ENCODE measurements around the gene CIAPIN1.
"Not testable (repeated sequence)": the region's sequence is repeated elsewhere in the genome, so short reads cannot be mapped to it uniquely, and the experiment has no call there.

Gene CIAPIN1

DNA sequence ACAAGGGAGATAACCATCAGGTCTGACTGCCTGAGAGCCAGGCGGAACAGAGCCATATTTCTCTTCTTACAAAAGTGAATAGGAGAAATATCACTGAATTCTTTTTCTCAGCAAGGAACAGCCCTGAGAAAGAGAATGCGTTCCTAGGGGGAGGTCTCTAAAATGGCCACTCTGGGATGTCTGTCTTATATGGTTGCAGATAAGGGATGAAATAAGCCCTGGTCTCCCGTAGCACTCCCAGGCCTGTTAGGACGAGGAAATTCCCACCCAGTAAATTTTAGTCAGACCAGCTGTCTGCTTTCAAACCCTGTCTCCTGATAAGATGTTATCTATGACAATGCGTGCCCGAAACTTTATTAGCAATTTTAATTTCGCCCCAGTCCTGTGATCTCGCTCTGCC, 7.2 kb downstream of the CIAPIN1 start:
- H3K27ac ChIP-seq (ENCODE audit: low read depth in 2 of 2, low read length in 2 of 2); H3K9me3 ChIP-seq (ENCODE audit: control insufficient read depth in 2 of 2, low read length in 2 of 2); H3K9ac ChIP-seq (ENCODE audit: low read depth in 1 of 2, low read length in 2 of 2); H3K4me1 ChIP-seq (ENCODE audit: control insufficient read depth in 2 of 2, insufficient read depth in 2 of 2, low read length in 2 of 2); H3K4me3 ChIP-seq (ENCODE audit: low read length in 2 of 2); H3K27me3 ChIP-seq (ENCODE audit: control insufficient read depth in 2 of 2, insufficient read depth in 2 of 2, low read length in 2 of 2): not testable (repeated sequence)
- H3K36me3 ChIP-seq (ENCODE audit: control insufficient read depth in 2 of 2, insufficient read depth in 2 of 2, low read length in 2 of 2) = peaks cover 26 to 27% of the 10 kb centered on the region in 2 donors

DNA sequence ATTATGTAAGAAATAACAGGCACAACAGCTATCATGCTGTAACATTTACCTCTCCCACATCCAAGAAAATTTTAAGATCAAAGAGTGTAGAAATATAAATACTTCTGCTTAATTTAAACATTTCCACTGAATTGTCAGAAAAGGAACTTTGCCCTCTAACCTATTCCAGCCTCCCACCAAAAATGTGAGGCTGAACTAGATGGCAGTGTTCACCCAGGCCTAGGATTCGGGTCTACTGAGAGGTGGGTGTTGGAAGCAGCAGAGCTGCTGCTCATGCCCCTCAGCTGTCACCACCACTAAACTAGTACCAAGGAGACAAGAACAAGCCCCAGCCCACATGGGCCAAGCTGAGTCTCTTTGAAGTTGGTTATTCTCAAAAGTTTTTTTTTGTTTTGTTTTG, 11.3 kb downstream of the CIAPIN1 start:
- no peak overlapping the region for H3K9ac ChIP-seq (ENCODE audit: low read depth in 1 of 2, low read length in 2 of 2)
- H3K4me1 ChIP-seq (ENCODE audit: control insufficient read depth in 2 of 2, insufficient read depth in 2 of 2, low read length in 2 of 2) = peaks cover 0 to 3% of the 10 kb centered on the region in 2 donors
- no peak overlapping the region for H3K27ac ChIP-seq (ENCODE audit: low read depth in 2 of 2, low read length in 2 of 2)
- H3K4me3 ChIP-seq (ENCODE audit: low read length in 2 of 2) = no peak overlapping the region
- no peaks in the 10 kb centered on the region for H3K27me3 ChIP-seq (ENCODE audit: control insufficient read depth in 2 of 2, insufficient read depth in 2 of 2, low read length in 2 of 2)
- H3K36me3 ChIP-seq (ENCODE audit: control insufficient read depth in 2 of 2, insufficient read depth in 2 of 2, low read length in 2 of 2) = peaks cover 62 to 63% of the 10 kb centered on the region in 2 donors
- no peaks in the 10 kb centered on the region for H3K9me3 ChIP-seq (ENCODE audit: control insufficient read depth in 2 of 2, low read length in 2 of 2)

DNA sequence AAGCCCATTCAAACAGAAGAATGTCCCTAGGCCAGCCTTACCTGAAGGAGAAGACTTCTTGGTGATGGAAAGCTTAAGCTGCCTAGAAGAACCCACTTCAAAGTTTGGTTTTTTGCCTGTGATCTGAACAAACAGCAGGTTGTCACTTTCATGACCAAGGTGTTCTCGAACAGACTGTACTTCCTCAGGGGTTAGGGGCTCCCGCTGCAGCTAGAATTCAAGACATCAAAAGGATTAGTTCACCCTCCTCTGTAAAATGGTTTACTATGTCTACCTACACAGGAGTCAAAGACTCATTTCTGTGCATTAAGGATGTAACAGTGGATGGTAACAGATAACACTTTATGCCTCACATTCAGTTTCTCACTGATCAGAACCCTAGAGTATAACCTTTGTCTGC, 13.2 kb downstream of the CIAPIN1 start:
- no peak overlapping the region for H3K4me3 ChIP-seq (ENCODE audit: low read length in 2 of 2)
- no peak overlapping the region for H3K9ac ChIP-seq (ENCODE audit: low read depth in 1 of 2, low read length in 2 of 2)
- no peak overlapping the region for H3K27ac ChIP-seq (ENCODE audit: low read depth in 2 of 2, low read length in 2 of 2)
- no peaks in the 10 kb centered on the region for H3K9me3 ChIP-seq (ENCODE audit: control insufficient read depth in 2 of 2, low read length in 2 of 2)
- no peaks in the 10 kb centered on the region for H3K27me3 ChIP-seq (ENCODE audit: control insufficient read depth in 2 of 2, insufficient read depth in 2 of 2, low read length in 2 of 2)
- H3K36me3 ChIP-seq (ENCODE audit: control insufficient read depth in 2 of 2, insufficient read depth in 2 of 2, low read length in 2 of 2) = peaks cover 69 to 70% of the 10 kb centered on the region in 2 donors
- peaks cover 0 to 3% of the 10 kb centered on the region in 2 donors for H3K4me1 ChIP-seq (ENCODE audit: control insufficient read depth in 2 of 2, insufficient read depth in 2 of 2, low read length in 2 of 2)

DNA sequence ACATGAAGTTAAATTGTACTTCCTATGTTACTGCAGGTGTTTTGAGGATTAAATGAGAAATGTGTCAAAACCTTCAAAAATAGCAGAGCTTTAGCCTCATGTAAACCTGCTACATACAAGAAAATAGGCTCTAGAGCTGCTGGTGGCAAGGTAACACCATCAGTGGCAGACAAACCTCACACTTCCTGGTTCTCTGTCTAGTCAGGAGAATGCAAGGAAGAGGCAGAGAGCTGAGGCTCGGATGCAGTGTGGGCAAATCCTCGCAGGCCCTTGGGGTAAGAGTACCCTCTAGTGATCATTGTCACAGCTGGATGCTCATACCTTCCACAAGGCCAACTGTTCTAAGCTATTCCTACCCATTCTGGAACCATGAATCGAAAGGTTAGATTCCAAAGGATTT, 14.2 kb downstream of the CIAPIN1 start:
- no peak overlapping the region for H3K4me3 ChIP-seq (ENCODE audit: low read length in 2 of 2)
- no peaks in the 10 kb centered on the region for H3K9me3 ChIP-seq (ENCODE audit: control insufficient read depth in 2 of 2, low read length in 2 of 2)
- H3K9ac ChIP-seq (ENCODE audit: low read depth in 1 of 2, low read length in 2 of 2) = no peak overlapping the region
- H3K27me3 ChIP-seq (ENCODE audit: control insufficient read depth in 2 of 2, insufficient read depth in 2 of 2, low read length in 2 of 2) = no peaks in the 10 kb centered on the region
- no peak overlapping the region for H3K27ac ChIP-seq (ENCODE audit: low read depth in 2 of 2, low read length in 2 of 2)
- H3K4me1 ChIP-seq (ENCODE audit: control insufficient read depth in 2 of 2, insufficient read depth in 2 of 2, low read length in 2 of 2) = peaks cover 0 to 3% of the 10 kb centered on the region in 2 donors
- peaks cover 71 to 72% of the 10 kb centered on the region in 2 donors for H3K36me3 ChIP-seq (ENCODE audit: control insufficient read depth in 2 of 2, insufficient read depth in 2 of 2, low read length in 2 of 2)

DNA sequence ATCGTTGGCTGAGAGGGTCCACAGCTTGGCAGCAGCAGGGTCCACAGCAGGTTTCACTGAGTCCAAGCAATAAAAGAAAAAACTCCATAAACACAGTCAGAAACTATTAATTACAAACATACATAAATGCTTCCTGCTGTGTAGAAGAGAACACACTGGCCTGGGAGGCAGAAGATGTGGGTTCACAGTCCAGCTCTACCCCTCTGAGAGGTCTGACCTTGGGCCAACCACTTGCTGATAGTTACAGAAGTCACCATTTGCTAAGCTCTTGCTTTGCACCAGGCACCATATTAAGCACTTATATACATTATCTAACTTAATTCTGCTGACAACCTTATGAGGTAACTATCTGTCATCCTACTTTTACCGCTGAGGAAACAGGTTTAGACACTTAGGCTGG, 14.7 kb downstream of the CIAPIN1 start:
- no peaks in the 10 kb centered on the region for H3K27me3 ChIP-seq (ENCODE audit: control insufficient read depth in 2 of 2, insufficient read depth in 2 of 2, low read length in 2 of 2)
- no peak overlapping the region for H3K27ac ChIP-seq (ENCODE audit: low read depth in 2 of 2, low read length in 2 of 2)
- H3K4me1 ChIP-seq (ENCODE audit: control insufficient read depth in 2 of 2, insufficient read depth in 2 of 2, low read length in 2 of 2) = peaks cover 0 to 3% of the 10 kb centered on the region in 2 donors

DNA sequence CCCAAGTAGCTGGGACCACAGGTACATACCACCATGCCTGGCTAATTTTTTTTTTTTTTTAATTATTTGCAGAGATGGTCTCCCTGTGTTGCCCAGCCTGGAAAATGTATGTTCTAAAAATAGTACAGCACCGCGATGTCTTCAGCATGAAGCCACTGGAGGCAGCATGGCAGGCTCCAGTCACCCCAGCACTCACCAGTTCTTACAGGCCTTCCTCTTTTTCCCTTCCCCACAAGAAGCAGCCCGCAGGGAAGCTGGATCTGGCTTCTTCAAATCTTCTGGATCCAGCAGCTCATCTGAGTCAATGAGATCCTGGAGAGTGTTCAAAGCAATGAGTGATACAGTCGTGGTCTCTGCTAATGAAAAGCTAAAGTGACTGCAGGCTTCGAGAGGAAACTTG, 16.2 kb downstream of the CIAPIN1 start:
- peaks cover 0 to 3% of the 10 kb centered on the region in 2 donors for H3K4me1 ChIP-seq (ENCODE audit: control insufficient read depth in 2 of 2, insufficient read depth in 2 of 2, low read length in 2 of 2)
- H3K27me3 ChIP-seq (ENCODE audit: control insufficient read depth in 2 of 2, insufficient read depth in 2 of 2, low read length in 2 of 2) = no peaks in the 10 kb centered on the region
- peaks cover 65 to 80% of the 10 kb centered on the region in 2 donors for H3K36me3 ChIP-seq (ENCODE audit: control insufficient read depth in 2 of 2, insufficient read depth in 2 of 2, low read length in 2 of 2)
- no peak overlapping the region for H3K4me3 ChIP-seq (ENCODE audit: low read length in 2 of 2)
- no peak overlapping the region for H3K27ac ChIP-seq (ENCODE audit: low read depth in 2 of 2, low read length in 2 of 2)
- H3K9me3 ChIP-seq (ENCODE audit: control insufficient read depth in 2 of 2, low read length in 2 of 2) = no peaks in the 10 kb centered on the region
- no peak overlapping the region for H3K9ac ChIP-seq (ENCODE audit: low read depth in 1 of 2, low read length in 2 of 2)

More for the DNA sequence above, 14.7 kb downstream of the CIAPIN1 start:
- H3K9me3 ChIP-seq (ENCODE audit: control insufficient read depth in 2 of 2, low read length in 2 of 2) = no peaks in the 10 kb centered on the region
- H3K36me3 ChIP-seq (ENCODE audit: control insufficient read depth in 2 of 2, insufficient read depth in 2 of 2, low read length in 2 of 2) = peaks cover 67 to 76% of the 10 kb centered on the region in 2 donors
- H3K9ac ChIP-seq (ENCODE audit: low read depth in 1 of 2, low read length in 2 of 2) = no peak overlapping the region
- no peak overlapping the region for H3K4me3 ChIP-seq (ENCODE audit: low read length in 2 of 2)

DNA sequence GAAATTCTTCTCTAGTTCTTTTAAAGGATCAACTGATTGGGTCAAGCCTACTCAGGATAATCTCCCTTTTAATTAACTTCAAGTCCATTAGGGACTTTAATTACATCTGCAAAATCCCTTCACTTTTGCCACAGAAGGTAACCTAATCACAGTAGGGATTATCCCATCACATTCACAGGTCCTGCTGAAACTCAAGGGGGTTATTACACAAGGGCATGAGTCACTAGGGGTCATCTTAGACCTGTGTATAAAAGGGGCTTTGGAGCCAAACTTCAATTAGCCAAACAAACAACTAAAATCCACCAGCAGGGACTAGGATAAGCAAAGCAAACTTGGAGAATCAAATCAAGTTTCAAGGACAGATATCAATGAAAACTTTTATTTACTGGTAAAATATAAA, 19.4 kb downstream of the CIAPIN1 start:
- Histone ChIP-seq H3K27me3 (ENCODE audit: control insufficient read depth in 2 of 2, insufficient read depth in 2 of 2, low read length in 2 of 2) (no peaks in the 10 kb centered on the region), H3K36me3 (ENCODE audit: control insufficient read depth in 2 of 2, insufficient read depth in 2 of 2, low read length in 2 of 2) (peaks cover 36 to 52% of the 10 kb centered on the region in 2 donors)

DNA sequence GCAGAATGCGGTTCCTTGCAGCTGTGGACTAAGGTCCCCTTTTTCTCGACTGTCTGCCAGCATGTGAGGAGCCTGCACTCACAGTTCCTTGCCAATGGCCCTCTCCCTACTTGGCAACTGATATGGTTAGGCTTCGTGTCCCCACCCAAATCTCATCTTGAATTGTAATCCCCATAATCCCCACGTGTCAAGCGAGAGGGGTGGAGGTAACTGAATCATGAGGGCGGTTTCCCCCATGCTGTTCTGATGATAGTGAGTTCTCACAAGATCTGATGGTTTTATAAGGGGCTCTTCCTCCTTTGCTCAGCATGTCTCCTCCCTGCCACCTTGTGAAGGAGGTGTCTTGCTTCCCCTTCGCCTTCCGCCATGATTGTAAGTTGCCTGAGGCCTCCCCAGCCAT, 19.9 kb downstream of the CIAPIN1 start:
- H3K4me3 ChIP-seq (ENCODE audit: low read length in 2 of 2) = no peak overlapping the region
- peaks cover 0 to 2% of the 10 kb centered on the region in 2 donors for H3K4me1 ChIP-seq (ENCODE audit: control insufficient read depth in 2 of 2, insufficient read depth in 2 of 2, low read length in 2 of 2)
- H3K9me3 ChIP-seq (ENCODE audit: control insufficient read depth in 2 of 2, low read length in 2 of 2) = no peaks in the 10 kb centered on the region
- H3K36me3 ChIP-seq (ENCODE audit: control insufficient read depth in 2 of 2, insufficient read depth in 2 of 2, low read length in 2 of 2) = peaks cover 31 to 47% of the 10 kb centered on the region in 2 donors
- no peaks in the 10 kb centered on the region for H3K27me3 ChIP-seq (ENCODE audit: control insufficient read depth in 2 of 2, insufficient read depth in 2 of 2, low read length in 2 of 2)
- H3K27ac ChIP-seq (ENCODE audit: low read depth in 2 of 2, low read length in 2 of 2) = no peak overlapping the region
- H3K9ac ChIP-seq (ENCODE audit: low read depth in 1 of 2, low read length in 2 of 2) = no peak overlapping the region

More for the DNA sequence above, 19.4 kb downstream of the CIAPIN1 start:
- Histone ChIP-seq H3K4me3 (ENCODE audit: low read length in 2 of 2) (no peak overlapping the region), H3K9me3 (ENCODE audit: control insufficient read depth in 2 of 2, low read length in 2 of 2) (no peaks in the 10 kb centered on the region), H3K9ac (ENCODE audit: low read depth in 1 of 2, low read length in 2 of 2) (no peak overlapping the region), H3K4me1 (ENCODE audit: control insufficient read depth in 2 of 2, insufficient read depth in 2 of 2, low read length in 2 of 2) (peaks cover 0 to 3% of the 10 kb centered on the region in 2 donors), H3K27ac (ENCODE audit: low read depth in 2 of 2, low read length in 2 of 2) (no peak overlapping the region)

DNA sequence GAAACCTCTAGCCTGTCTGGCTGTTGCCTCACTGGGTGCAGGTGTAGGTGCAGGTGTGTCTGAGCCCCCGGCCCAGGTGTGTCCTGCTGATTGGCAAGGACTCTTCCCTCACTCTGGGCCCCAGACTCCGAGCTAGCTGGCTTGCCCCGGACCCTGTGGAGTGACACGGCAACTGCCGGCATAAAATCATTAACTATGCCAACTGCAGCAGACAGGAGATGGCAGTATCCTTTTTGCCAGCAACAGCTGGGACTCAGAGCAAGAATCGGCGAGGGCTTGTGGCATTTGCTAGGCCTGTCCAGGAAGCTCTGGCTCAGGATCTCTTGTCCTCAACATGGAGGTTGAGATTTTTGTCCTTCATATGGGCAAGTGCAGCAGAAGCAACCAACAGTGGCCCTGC, 20.8 kb downstream of the CIAPIN1 start:
- peaks cover 0 to 3% of the 10 kb centered on the region in 2 donors for H3K4me1 ChIP-seq (ENCODE audit: control insufficient read depth in 2 of 2, insufficient read depth in 2 of 2, low read length in 2 of 2)
- no peak overlapping the region for H3K4me3 ChIP-seq (ENCODE audit: low read length in 2 of 2)
- peaks cover 26 to 38% of the 10 kb centered on the region in 2 donors for H3K36me3 ChIP-seq (ENCODE audit: control insufficient read depth in 2 of 2, insufficient read depth in 2 of 2, low read length in 2 of 2)
- H3K9me3 ChIP-seq (ENCODE audit: control insufficient read depth in 2 of 2, low read length in 2 of 2) = no peaks in the 10 kb centered on the region
- no peak overlapping the region for H3K9ac ChIP-seq (ENCODE audit: low read depth in 1 of 2, low read length in 2 of 2)
- no peak overlapping the region for H3K27ac ChIP-seq (ENCODE audit: low read depth in 2 of 2, low read length in 2 of 2)
- H3K27me3 ChIP-seq (ENCODE audit: control insufficient read depth in 2 of 2, insufficient read depth in 2 of 2, low read length in 2 of 2) = no peaks in the 10 kb centered on the region

DNA sequence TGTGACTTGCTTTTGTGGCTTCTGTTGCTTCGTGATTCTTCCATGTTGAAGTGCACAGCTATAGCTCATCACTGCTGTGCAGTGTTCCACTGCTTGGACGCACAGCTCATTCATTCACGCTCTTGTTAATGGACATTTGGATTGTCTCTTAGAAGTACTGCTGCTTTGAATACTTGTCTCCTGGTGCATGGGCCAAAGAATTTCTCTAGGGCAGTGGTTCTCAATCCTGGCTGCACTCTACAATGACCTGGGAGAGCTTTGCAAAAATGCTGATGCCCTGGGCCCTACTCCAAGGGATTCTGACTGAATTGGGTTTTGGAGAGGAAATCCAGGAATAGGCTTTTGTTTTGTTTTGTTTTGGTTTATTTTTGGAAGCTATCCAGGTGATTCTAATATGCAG, 22.6 kb downstream of the CIAPIN1 start:
- Histone ChIP-seq H3K36me3 (ENCODE audit: control insufficient read depth in 2 of 2, insufficient read depth in 2 of 2, low read length in 2 of 2) (peaks cover 11 to 22% of the 10 kb centered on the region in 2 donors), H3K27ac (ENCODE audit: low read depth in 2 of 2, low read length in 2 of 2) (no peak overlapping the region), H3K9ac (ENCODE audit: low read depth in 1 of 2, low read length in 2 of 2) (no peak overlapping the region)

DNA sequence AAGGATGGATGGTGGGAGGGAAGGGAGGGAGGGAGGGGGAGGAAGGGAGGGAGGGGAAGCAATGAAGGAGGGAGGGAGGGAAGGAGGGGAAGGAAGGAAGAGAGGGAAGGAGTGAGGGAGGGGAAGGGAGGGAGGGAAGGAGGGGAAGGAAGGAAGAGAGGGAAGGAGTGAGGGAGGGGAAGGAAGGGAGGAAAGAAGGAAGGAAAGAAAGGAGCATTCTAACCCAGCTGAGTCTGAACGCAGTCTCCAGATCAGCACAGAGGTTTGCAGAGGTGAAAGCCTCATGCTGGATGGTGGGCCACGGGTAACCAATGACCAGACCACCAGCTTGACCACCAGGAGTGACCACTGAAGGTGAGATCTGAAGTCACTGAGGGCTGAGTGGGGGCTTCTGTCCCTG, 24.0 kb downstream of the CIAPIN1 start:
- Histone ChIP-seq H3K36me3 (ENCODE audit: control insufficient read depth in 2 of 2, insufficient read depth in 2 of 2, low read length in 2 of 2) (peaks cover under 1 to 11% of the 10 kb centered on the region in 2 donors), H3K27me3 (ENCODE audit: control insufficient read depth in 2 of 2, insufficient read depth in 2 of 2, low read length in 2 of 2) (no peaks in the 10 kb centered on the region), H3K4me3 (ENCODE audit: low read length in 2 of 2) (no peak overlapping the region), H3K9ac (ENCODE audit: low read depth in 1 of 2, low read length in 2 of 2) (no peak overlapping the region), H3K9me3 (ENCODE audit: control insufficient read depth in 2 of 2, low read length in 2 of 2) (no peaks in the 10 kb centered on the region), H3K27ac (ENCODE audit: low read depth in 2 of 2, low read length in 2 of 2) (no peak overlapping the region), H3K4me1 (ENCODE audit: control insufficient read depth in 2 of 2, insufficient read depth in 2 of 2, low read length in 2 of 2) (peaks cover 0 to 6% of the 10 kb centered on the region in 2 donors)

More for the DNA sequence above, 22.6 kb downstream of the CIAPIN1 start:
- H3K4me3 ChIP-seq (ENCODE audit: low read length in 2 of 2) = no peak overlapping the region
- H3K27me3 ChIP-seq (ENCODE audit: control insufficient read depth in 2 of 2, insufficient read depth in 2 of 2, low read length in 2 of 2) = no peaks in the 10 kb centered on the region
- peaks cover 0 to 3% of the 10 kb centered on the region in 2 donors for H3K4me1 ChIP-seq (ENCODE audit: control insufficient read depth in 2 of 2, insufficient read depth in 2 of 2, low read length in 2 of 2)
- no peaks in the 10 kb centered on the region for H3K9me3 ChIP-seq (ENCODE audit: control insufficient read depth in 2 of 2, low read length in 2 of 2)

Measured in mucosa of rectum (tissue), 2 donors.